LNCaP clone FGC (cell line): Measurements from ENCODE around the gene REELD1.

Experiments used
- DNase-seq: peaks from one replicate; pipeline ENCODE4 v3.0.0-alpha.2; 2011; ENCODE audit warnings: low read depth
- H3K4me3 ChIP-seq: 2 replicates; pipeline ENCODE4 v1.5.1; 2011; ENCODE audit warnings: mild to moderate bottlenecking, low read depth, low read length, control low read depth
- TF ChIP-seq, protein P1 (sequence below): IDR thresholded peaks from 2 replicates; pipeline ENCODE4 v1.5.1; 2012; ENCODE audit warnings: mild to moderate bottlenecking; ENCODE audit not compliant: control insufficient read depth, insufficient read depth; ENCODE audit errors: extremely low read depth

REELD1 gene

DNA sequence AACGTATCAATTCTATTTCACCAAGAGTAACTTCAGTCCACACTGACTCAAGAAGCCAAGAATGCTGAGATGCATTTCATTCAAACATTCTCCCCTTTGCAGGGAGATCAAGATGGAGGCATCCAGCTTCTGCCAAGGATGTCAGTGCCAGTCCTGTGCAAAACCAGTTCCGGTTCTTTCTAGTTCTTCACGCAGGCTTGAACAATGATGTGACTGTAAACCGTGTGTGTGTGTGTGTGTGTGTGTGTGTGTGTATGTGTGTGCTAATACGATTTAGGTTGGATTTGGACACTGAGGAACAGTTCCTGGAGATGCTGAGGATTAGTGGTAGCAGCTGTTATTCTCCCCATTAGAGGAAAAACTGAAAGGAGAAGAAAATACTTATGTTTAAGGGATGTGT is at the start of gene REELD1:
TSS of gene REELD1 (plus strand) at position 301 of the 400 bp plus-strand sequence. CDS start 2,415 bp downstream, outside the sequence.
- TF ChIP-seq, protein P1, sequence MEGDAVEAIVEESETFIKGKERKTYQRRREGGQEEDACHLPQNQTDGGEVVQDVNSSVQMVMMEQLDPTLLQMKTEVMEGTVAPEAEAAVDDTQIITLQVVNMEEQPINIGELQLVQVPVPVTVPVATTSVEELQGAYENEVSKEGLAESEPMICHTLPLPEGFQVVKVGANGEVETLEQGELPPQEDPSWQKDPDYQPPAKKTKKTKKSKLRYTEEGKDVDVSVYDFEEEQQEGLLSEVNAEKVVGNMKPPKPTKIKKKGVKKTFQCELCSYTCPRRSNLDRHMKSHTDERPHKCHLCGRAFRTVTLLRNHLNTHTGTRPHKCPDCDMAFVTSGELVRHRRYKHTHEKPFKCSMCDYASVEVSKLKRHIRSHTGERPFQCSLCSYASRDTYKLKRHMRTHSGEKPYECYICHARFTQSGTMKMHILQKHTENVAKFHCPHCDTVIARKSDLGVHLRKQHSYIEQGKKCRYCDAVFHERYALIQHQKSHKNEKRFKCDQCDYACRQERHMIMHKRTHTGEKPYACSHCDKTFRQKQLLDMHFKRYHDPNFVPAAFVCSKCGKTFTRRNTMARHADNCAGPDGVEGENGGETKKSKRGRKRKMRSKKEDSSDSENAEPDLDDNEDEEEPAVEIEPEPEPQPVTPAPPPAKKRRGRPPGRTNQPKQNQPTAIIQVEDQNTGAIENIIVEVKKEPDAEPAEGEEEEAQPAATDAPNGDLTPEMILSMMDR, result no peak
- H3K4me3 ChIP-seq, result no peak within 1 kb of the TSS
- DNase-seq, result no peak

DNA sequence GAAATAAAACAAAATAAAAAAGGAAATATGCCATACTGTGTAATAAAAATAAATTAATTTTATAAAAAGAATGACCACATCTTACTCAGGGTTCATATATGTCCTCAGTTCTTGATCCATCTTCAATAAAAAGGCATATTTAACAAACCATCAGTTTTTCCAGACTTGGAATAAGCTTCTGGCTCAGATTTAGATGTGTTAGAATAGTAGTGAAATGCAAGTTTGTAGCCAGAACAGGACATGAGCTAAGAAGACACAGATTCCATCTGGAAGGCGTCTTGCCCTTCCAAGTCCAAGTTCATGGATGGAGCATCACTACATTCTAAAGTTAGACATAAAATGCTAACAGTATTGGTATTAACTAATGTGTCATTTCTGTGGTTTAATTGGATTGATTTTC is 49.1 kb upstream of the REELD1 start:
- TF ChIP-seq, protein P1, result no peak
- no peak for DNase-seq
- H3K4me3 ChIP-seq, result no peak overlapping the region

DNA sequence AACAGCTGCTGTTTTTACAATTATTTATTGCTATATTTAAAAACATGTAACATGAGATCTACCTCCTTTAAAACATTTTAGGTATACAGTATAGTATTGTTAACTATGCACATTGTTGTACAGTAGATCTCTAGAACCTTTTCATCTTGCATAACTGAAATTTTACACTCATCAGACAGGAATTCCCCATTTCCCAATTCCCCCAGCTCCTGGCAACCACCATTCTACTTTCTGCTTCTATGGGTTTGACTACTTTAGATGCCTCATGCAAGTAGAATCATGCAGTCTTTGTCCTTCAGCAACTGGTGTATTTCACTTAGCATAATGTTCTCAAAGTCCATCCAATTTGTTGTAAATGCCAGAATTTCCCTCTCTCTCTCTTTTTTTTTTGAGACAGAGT is 48.5 kb upstream of the REELD1 start:
- no peak for DNase-seq
- H3K4me3 ChIP-seq, result no peak overlapping the region
- TF ChIP-seq, protein P1, result no peak

DNA sequence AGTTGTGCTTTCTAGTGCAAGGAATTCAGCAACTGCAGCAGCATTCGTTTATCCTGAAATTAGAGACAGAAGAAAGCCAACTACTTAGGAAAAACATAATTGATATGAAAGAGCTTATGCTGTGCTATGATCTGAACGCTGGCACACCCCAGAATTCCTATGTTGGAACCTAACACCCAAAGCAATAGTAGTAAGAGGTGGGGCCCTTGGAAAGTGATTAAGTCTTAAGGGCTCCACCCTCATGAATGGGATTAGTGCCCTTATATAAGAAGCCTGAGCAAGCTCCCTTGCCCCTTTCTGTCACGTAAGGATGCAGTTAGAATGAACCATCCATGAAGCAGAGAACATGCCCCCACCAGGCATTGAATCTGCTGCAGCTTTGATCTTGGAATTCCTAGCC is 44.2 kb upstream of the REELD1 start:
- H3K4me3 ChIP-seq, result no peak overlapping the region
- no peak for DNase-seq
- TF ChIP-seq, protein P1, result no peak

DNA sequence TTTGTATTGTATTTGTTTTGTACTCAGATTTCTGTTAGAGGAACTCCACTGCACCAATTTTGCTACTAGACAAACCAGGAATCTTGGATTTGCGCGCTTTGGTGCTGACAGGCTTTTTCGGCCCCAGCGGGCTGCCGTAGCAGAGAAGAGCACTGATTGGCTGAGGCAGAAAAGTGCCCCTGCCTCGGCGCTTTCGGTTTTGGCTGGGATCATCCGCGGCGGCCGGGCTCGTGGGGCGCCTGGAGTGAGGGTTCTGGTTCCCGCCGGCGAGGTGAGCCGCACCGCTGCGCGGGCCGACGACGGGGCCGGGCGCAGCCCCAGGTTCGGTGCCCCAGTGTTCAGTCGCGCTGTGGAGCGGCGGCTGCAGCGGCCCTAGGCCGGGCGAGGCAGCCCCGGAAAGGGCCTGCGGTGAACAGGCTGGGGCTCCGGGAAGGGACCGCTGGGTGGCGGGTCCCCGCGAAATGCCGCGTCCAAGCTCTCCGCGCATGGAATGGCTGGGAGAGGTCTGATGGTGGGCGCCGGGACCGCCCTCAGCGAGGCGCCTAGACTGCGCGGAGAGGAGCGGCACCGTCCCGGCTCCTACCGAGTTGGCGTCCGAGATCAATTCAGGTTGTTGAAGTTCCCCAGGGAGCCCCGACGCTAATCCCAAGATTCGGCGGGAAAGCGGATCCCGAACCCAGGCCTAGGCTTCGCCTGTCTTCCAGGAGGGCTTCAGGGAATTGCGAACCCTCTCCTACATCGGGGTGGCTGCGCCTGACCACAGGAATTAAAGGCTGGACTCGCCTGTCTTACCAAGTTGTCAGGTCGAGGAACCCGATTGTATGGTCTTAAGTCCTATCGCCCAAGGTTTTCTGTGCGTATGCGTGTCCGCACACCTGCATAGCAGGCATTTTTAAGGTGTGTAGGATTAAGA is 38.5 kb upstream of the REELD1 start, which contains the start of gene LSM6:
TSS of gene LSM6 (plus strand) at position 178 of the 913 bp plus-strand sequence. CDS start 7,204 bp downstream, outside the sequence.
- peak within 1 kb of the TSS; percentile 69 for H3K4me3 ChIP-seq
- TF ChIP-seq, protein P1, result no peak
- DNase-seq, result peak; percentile 58

DNA sequence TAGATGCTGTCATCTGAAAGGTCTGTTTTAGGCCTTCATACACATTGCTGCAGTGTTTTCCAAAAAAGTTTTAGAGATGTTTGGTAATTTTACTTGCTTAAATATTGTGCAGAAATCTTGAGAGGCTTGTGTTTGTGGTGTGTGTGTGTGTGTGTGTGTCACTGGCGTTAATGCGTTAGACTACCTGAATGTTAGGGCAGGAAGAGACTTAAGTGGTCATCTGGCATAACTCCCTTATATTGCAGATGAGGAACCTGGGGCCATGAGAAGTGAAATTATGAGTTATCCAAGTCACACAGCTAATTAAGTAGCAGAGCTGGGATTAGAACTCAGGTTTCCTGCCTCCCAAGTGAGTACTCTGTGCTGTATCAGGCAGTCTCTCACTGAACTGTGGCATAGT is 37.4 kb upstream of the REELD1 start:
- no peak for DNase-seq
- peak overlapping the region; percentile 69 for H3K4me3 ChIP-seq
- TF ChIP-seq, protein P1, result no peak
